WTC11 (cell line): ENCODE results near the gene SLC37A3. TPM values are rescaled to one million over a fixed set of nuclear protein-coding genes. Genes with fewer than 3 reads are reported as not detected.
A peak's percentile ranks its signal among the peaks of the same experiment; 100 is the strongest.

ENCODE experiments used
- ATAC-seq: fragments of 200-7000 bp; cut with Tn5 transposase; 2 replicates; pipeline ENCODE4 v1.10.0; 2021; ENCODE audit warnings: mild to moderate bottlenecking, moderate library complexity
- CTCF ChIA-PET: fragments of 300-600 bp; sonication (Branson Sonifier 250); formaldehyde crosslinking; loops from one replicate; lab custom pipeline; 2021; ENCODE audit warnings: antibody characterized with exemption; lab: Charles Lee
- POLR2A ChIA-PET: fragments of 350-600 bp; sonication (Branson Sonifier 250); formaldehyde crosslinking; loops from one replicate; lab custom pipeline; 2021; ENCODE audit warnings: antibody characterized with exemption; lab: Charles Lee
- DNase-seq: peaks from one replicate; pipeline ENCODE4 v3.0.0; 2021; ENCODE audit warnings: low spot score
- H3K27ac Mint-ChIP-seq: 2 replicates; pipeline ENCODE4 v1.8.0; 2021; ENCODE audit warnings: mixed read lengths
- H3K27me3 Mint-ChIP-seq: 2 replicates; pipeline ENCODE4 v1.8.0; 2021; ENCODE audit warnings: low read depth, mild to moderate bottlenecking, moderate library complexity, mixed read lengths
- H3K36me3 Mint-ChIP-seq: 2 replicates; pipeline ENCODE4 v1.8.0; 2021; ENCODE audit warnings: mixed read lengths
- H3K4me1 Mint-ChIP-seq: 2 replicates; pipeline ENCODE4 v1.8.0; 2022; ENCODE audit warnings: mixed read lengths
- H3K4me3 Mint-ChIP-seq: 2 replicates; pipeline ENCODE4 v1.8.0; 2021; ENCODE audit warnings: mild to moderate bottlenecking, moderate library complexity, mixed read lengths
- H3K9me3 Mint-ChIP-seq: 2 replicates; pipeline ENCODE4 v1.8.0; 2021; ENCODE audit warnings: mixed read lengths
- CBFB ChIP-seq: sonication (generic); formaldehyde crosslinking; IDR thresholded peaks from 2 replicates; pipeline ENCODE4 v1.8.1; 2022; ENCODE audit warnings: mild to moderate bottlenecking, low read depth, missing genetic modification reagents
- E2F4 ChIP-seq: sonication (generic); formaldehyde crosslinking; IDR thresholded peaks from 2 replicates; pipeline ENCODE4 v1.8.1; 2022; ENCODE audit warnings: low read depth, mild to moderate bottlenecking, moderate library complexity, missing genetic modification reagents, borderline replicate concordance
- ESRRA ChIP-seq: sonication (generic); formaldehyde crosslinking; IDR thresholded peaks from 2 replicates; pipeline ENCODE4 v1.8.1; 2022; ENCODE audit warnings: mild to moderate bottlenecking, missing genetic modification reagents, borderline replicate concordance
- ETV6 ChIP-seq: sonication (generic); formaldehyde crosslinking; IDR thresholded peaks from 2 replicates; pipeline ENCODE4 v1.8.1; 2022; ENCODE audit warnings: mild to moderate bottlenecking, missing genetic modification reagents
- FOXP1 ChIP-seq: sonication (generic); formaldehyde crosslinking; IDR thresholded peaks from 2 replicates; pipeline ENCODE4 v1.8.0; 2022; ENCODE audit warnings: missing genetic modification reagents, mild to moderate bottlenecking, moderate library complexity, borderline replicate concordance
- GTF2I ChIP-seq: fragments of 250-450 bp; sonication (Bioruptor Pico); conservative IDR thresholded peaks from 2 replicates; pipeline ENCODE4 v1.4.0; 2021; ENCODE audit warnings: mild to moderate bottlenecking
- IRF2 ChIP-seq: sonication (generic); formaldehyde crosslinking; IDR thresholded peaks from 2 replicates; pipeline ENCODE4 v1.8.0; 2022; ENCODE audit warnings: low read depth, missing genetic modification reagents, borderline replicate concordance
- KAT7 ChIP-seq: sonication (generic); formaldehyde crosslinking; IDR thresholded peaks from 2 replicates; pipeline ENCODE4 v1.8.1; 2023; ENCODE audit warnings: missing genetic modification reagents, mild to moderate bottlenecking, borderline replicate concordance
- NFE2L1 ChIP-seq: sonication (generic); formaldehyde crosslinking; IDR thresholded peaks from 2 replicates; pipeline ENCODE4 v1.8.1; 2023; ENCODE audit warnings: missing genetic modification reagents
- SMAD3 ChIP-seq: sonication (generic); formaldehyde crosslinking; IDR thresholded peaks from 2 replicates; pipeline ENCODE4 v1.8.0; 2022; ENCODE audit warnings: missing genetic modification reagents, mild to moderate bottlenecking, borderline replicate concordance
- TP53 ChIP-seq: sonication (generic); formaldehyde crosslinking; IDR thresholded peaks from 2 replicates; pipeline ENCODE4 v1.8.1; 2023; ENCODE audit warnings: mild to moderate bottlenecking, missing genetic modification reagents
- USF2 ChIP-seq: sonication (generic); formaldehyde crosslinking; IDR thresholded peaks from 2 replicates; pipeline ENCODE4 v1.8.1; 2023; ENCODE audit warnings: mild to moderate bottlenecking, missing genetic modification reagents, moderate library complexity
- ZNF138 ChIP-seq: sonication (generic); formaldehyde crosslinking; conservative IDR thresholded peaks from 2 replicates; pipeline ENCODE4 v1.8.1; 2022; ENCODE audit warnings: mild to moderate bottlenecking, moderate library complexity, missing genetic modification reagents
- ZNF423 ChIP-seq: fragments of 250-450 bp; sonication (Bioruptor Pico); IDR thresholded peaks from 2 replicates; pipeline ENCODE4 v2.1.2; 2022; ENCODE audit warnings: mild to moderate bottlenecking, moderate library complexity
- ZNF512 ChIP-seq: sonication (generic); formaldehyde crosslinking; IDR thresholded peaks from 2 replicates; pipeline ENCODE4 v1.8.1; 2022; ENCODE audit warnings: missing genetic modification reagents, borderline replicate concordance
- ZNF671 ChIP-seq: fragments of 250-450 bp; sonication (Bioruptor Pico); IDR thresholded peaks from 2 replicates; pipeline ENCODE4 v1.8.0; 2021; ENCODE audit warnings: mild to moderate bottlenecking
- ZSCAN18 ChIP-seq: fragments of 250-450 bp; sonication (Bioruptor Pico); IDR thresholded peaks from 2 replicates; pipeline ENCODE4 v2.1.2; 2022; ENCODE audit warnings: mild to moderate bottlenecking, moderate library complexity
- total RNA-seq: library from RNA; stranded (reverse); gene quantifications from 3 replicates; pipeline ENCODE4 v1.2.3, GENCODE V29; 2021
- TF ChIP-seq, protein P1 (sequence below): sonication (generic); formaldehyde crosslinking; IDR thresholded peaks from 2 replicates; pipeline ENCODE4 v1.8.0; 2022; ENCODE audit warnings: mild to moderate bottlenecking, missing genetic modification reagents
- TF ChIP-seq, protein P2 (sequence below): sonication (generic); formaldehyde crosslinking; IDR thresholded peaks from 2 replicates; pipeline ENCODE4 v1.8.0; 2023; ENCODE audit warnings: mild to moderate bottlenecking, missing genetic modification reagents

SLC37A3 gene
- total RNA-seq, 1 experiment from 2014 or later = 54.8 TPM

DNA sequence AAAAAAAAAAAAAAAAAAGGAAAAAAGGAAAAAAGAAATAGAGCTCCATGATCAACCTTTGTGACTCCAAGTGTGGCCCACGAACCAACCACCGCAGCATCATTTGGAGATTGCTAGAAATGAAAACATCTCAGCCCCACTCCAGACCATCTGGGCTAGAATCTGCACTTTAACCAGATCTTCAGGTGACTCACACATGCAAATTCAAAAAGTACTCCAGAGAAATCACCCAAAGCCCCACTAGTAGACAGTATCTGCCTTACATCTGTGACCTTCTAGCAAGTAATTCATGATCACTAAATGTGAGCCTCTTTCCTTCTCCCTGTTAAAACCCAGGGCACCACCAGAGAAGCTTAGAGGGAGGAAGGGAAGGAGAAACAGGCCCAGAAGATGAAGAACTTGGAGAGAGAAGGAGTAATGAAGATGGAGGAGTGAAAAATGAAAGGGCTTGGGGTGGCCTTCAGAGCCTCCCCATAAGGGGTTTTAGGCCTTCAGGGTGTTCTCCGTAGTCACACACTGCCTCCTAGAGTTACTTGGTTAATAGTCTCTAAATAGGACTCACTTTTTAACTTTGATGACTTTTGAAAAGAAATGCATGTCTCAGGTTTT lies 94.0 kb downstream of the SLC37A3 start:
- CTCF ChIA-PET = interaction anchor here (0.6 to 1.3 kb wide), 6 partner anchors 129 to 1374 kb away, joined by 3 to 6 read pairs (median 3); no protein-coding TSS in a partner anchor
- H3K4me1 Mint-ChIP-seq = peaks cover 3% of the 10 kb centered on the region

More for the DNA sequence above, 94.0 kb downstream of the SLC37A3 start:
- ATAC-seq (peak; percentile 67), DNase-seq (no peak)
- H3K4me3 Mint-ChIP-seq = no peak overlapping the region
- H3K36me3 Mint-ChIP-seq = no peaks in the 10 kb centered on the region
- no peak overlapping the region for H3K27ac Mint-ChIP-seq
- no peaks in the 10 kb centered on the region for H3K27me3 Mint-ChIP-seq
- POLR2A ChIA-PET = interaction anchor here (0.6 kb wide), 1 partner anchor 1534 kb away, joined by 3 read pairs; no protein-coding TSS in a partner anchor
- H3K9me3 Mint-ChIP-seq = no peaks in the 10 kb centered on the region
- TF ChIP-seq GTF2I (CRISPR knock-in tag) (no peak), ETV6 (CRISPR knock-in tag) (no peak), NFE2L1 (no peak), ZNF138 (no peak), TP53 (CRISPR knock-in tag) (no peak), CBFB (CRISPR knock-in tag) (no peak), ZSCAN18 (CRISPR knock-in tag) (no peak), IRF2 (CRISPR knock-in tag) (no peak), USF2 (CRISPR knock-in tag) (no peak), ESRRA (CRISPR knock-in tag) (no peak), E2F4 (CRISPR knock-in tag) (no peak), ZNF512 (CRISPR knock-in tag) (no peak), SMAD3 (CRISPR knock-in tag) (no peak), FOXP1 (CRISPR knock-in tag) (no peak), ZNF423 (no peak), ZNF671 (CRISPR knock-in tag) (no peak), KAT7 (CRISPR knock-in tag) (no peak)
- TF ChIP-seq, protein P1, sequence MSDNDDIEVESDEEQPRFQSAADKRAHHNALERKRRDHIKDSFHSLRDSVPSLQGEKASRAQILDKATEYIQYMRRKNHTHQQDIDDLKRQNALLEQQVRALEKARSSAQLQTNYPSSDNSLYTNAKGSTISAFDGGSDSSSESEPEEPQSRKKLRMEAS (CRISPR knock-in tag) = no peak
- TF ChIP-seq, protein P2, sequence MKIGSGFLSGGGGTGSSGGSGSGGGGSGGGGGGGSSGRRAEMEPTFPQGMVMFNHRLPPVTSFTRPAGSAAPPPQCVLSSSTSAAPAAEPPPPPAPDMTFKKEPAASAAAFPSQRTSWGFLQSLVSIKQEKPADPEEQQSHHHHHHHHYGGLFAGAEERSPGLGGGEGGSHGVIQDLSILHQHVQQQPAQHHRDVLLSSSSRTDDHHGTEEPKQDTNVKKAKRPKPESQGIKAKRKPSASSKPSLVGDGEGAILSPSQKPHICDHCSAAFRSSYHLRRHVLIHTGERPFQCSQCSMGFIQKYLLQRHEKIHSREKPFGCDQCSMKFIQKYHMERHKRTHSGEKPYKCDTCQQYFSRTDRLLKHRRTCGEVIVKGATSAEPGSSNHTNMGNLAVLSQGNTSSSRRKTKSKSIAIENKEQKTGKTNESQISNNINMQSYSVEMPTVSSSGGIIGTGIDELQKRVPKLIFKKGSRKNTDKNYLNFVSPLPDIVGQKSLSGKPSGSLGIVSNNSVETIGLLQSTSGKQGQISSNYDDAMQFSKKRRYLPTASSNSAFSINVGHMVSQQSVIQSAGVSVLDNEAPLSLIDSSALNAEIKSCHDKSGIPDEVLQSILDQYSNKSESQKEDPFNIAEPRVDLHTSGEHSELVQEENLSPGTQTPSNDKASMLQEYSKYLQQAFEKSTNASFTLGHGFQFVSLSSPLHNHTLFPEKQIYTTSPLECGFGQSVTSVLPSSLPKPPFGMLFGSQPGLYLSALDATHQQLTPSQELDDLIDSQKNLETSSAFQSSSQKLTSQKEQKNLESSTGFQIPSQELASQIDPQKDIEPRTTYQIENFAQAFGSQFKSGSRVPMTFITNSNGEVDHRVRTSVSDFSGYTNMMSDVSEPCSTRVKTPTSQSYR = no peak
